HCT116 (cell line): ENCODE measurements around the gene DNAJA2.
"Not testable (repeated sequence)": the region's sequence is repeated elsewhere in the genome, so short reads cannot be mapped to it uniquely, and the experiment has no call there.

Source experiments
- CBX3 ChIP-seq: IDR thresholded peaks from 2 replicates; pipeline ENCODE4 v1.6.1; 2012; ENCODE audit warnings: low read depth
- EZH2 ChIP-seq: fragments of 200-600 bp; sonication (generic); IDR thresholded peaks from 2 replicates; pipeline ENCODE4 v1.6.1; 2017; ENCODE audit warnings: antibody characterized with exemption, mixed run types
- POLR2A ChIP-seq: IDR thresholded peaks from 2 replicates; pipeline ENCODE4 v1.7.0; 2011; ENCODE audit warnings: borderline replicate concordance; ENCODE audit not compliant: insufficient read depth, insufficient read length; ENCODE audit errors: extremely low read depth
- POLR2AphosphoS5 ChIP-seq: IDR thresholded peaks from 2 replicates; pipeline ENCODE4 v1.6.1; 2011; ENCODE audit warnings: mild to moderate bottlenecking, low read depth, low read length, moderate library complexity
- ZFX ChIP-seq: fragments of 450-650 bp; IDR thresholded peaks from 2 replicates; pipeline ENCODE4 v1.6.1; 2017
- TF ChIP-seq, protein P1 (sequence below), 3 experiments: fragments of 200-600 bp in 1 of 3; sonication (generic) in 1 of 3; IDR thresholded peaks in 2 of 3; conservative IDR thresholded peaks in 1 of 3; 2 replicates each; pipeline ENCODE4 v1.5.1; 2012 to 2017; ENCODE audit warnings: low read depth in 2 of 3, low read length in 2 of 3, antibody characterized with exemption in 1 of 3, borderline replicate concordance in 1 of 3, control low read depth in 1 of 3, mild to moderate bottlenecking in 1 of 3, mixed read lengths in 1 of 3, mixed run types in 1 of 3, moderate library complexity in 1 of 3; ENCODE audit not compliant: insufficient read depth in 1 of 3

DNA sequence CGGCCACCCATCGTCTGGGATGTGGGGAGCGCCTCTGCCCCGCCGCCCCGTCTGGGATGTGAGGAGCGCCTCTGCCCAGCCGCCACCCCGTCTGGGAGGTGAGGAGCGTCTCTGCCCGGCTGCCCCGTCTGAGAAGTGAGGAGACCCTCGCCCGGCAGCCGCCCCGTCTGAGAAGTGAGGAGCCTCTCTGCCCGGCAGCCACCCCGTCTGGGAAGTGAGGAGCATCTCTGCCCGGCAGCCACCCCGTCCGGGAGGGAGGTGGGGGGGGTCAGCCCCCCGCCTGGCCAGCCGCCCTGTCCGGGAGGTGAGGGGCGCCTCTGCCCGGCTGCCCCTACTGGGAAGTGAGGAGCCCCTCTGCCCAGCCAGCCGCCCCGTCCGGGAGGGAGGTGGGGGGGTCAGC lies 26.6 kb upstream of the DNAJA2 start:
- TF ChIP-seq POLR2AphosphoS5, POLR2A, CBX3, EZH2, ZFX: not testable (repeated sequence)
- TF ChIP-seq, protein P1, sequence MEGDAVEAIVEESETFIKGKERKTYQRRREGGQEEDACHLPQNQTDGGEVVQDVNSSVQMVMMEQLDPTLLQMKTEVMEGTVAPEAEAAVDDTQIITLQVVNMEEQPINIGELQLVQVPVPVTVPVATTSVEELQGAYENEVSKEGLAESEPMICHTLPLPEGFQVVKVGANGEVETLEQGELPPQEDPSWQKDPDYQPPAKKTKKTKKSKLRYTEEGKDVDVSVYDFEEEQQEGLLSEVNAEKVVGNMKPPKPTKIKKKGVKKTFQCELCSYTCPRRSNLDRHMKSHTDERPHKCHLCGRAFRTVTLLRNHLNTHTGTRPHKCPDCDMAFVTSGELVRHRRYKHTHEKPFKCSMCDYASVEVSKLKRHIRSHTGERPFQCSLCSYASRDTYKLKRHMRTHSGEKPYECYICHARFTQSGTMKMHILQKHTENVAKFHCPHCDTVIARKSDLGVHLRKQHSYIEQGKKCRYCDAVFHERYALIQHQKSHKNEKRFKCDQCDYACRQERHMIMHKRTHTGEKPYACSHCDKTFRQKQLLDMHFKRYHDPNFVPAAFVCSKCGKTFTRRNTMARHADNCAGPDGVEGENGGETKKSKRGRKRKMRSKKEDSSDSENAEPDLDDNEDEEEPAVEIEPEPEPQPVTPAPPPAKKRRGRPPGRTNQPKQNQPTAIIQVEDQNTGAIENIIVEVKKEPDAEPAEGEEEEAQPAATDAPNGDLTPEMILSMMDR (IDR thresholded peaks at IDR 0.05 in 2 of 3, conservative IDR thresholded peaks at IDR 0.05 in 1 of 3; ENCODE audit: borderline replicate concordance in 1 of 3, insufficient read depth in 1 of 3, low read depth in 2 of 3, low read length in 2 of 3), result not testable (repeated sequence)
